ENCODE results near the gene TTC31.
"Not testable (repeated sequence)": the region's sequence is repeated elsewhere in the genome, so short reads cannot be mapped to it uniquely, and the experiment has no call there.

DNA sequence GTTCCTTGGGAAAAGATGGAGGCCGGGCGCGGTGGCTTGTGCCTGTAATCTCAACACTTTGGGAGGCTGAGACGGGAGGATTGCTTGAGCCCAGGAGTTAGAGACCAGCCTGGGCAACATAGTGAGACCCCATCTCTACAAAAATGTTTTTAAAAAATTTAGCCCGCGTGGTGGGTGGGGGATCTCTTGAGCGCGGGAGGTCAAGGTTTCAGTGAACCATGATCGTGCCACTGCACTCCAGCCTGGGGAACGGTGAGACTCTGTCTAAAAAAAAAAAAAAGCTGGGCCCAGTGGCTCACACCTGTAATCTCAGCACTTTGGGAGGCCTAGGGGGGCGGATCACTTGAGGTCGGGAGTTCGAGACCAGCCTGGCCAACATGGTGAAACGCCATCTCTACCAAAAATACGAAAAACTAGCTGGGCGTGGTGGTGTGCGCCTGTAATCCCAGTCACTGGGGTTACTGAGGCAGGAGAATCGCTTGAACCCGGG lies 839 bp downstream of the TTC31 start:
- TF ChIP-seq, protein P1, sequence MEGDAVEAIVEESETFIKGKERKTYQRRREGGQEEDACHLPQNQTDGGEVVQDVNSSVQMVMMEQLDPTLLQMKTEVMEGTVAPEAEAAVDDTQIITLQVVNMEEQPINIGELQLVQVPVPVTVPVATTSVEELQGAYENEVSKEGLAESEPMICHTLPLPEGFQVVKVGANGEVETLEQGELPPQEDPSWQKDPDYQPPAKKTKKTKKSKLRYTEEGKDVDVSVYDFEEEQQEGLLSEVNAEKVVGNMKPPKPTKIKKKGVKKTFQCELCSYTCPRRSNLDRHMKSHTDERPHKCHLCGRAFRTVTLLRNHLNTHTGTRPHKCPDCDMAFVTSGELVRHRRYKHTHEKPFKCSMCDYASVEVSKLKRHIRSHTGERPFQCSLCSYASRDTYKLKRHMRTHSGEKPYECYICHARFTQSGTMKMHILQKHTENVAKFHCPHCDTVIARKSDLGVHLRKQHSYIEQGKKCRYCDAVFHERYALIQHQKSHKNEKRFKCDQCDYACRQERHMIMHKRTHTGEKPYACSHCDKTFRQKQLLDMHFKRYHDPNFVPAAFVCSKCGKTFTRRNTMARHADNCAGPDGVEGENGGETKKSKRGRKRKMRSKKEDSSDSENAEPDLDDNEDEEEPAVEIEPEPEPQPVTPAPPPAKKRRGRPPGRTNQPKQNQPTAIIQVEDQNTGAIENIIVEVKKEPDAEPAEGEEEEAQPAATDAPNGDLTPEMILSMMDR (IDR thresholded peaks at IDR 0.05; ENCODE audit: low read depth, low read length), result not testable (repeated sequence)
- not testable (repeated sequence) for TF ChIP-seq EZH2phosphoT487 (IDR thresholded peaks at IDR 0.05; ENCODE audit: low read depth)

Measured in OCI-LY3 (cell line).